GM21576 (cell line): Measurements from ENCODE around the gene TMEM109.
A peak's percentile ranks its signal among the peaks of the same experiment; 100 is the strongest.

Experiments used
- ATAC-seq: cut with Tn5 transposase; IDR thresholded peaks from one replicate; pipeline ENCODE4 v1.9.1; 2021; ENCODE audit warnings: mild to moderate bottlenecking, moderate library complexity; ENCODE audit not compliant: unreplicated experiment

Gene TMEM109, protein sequence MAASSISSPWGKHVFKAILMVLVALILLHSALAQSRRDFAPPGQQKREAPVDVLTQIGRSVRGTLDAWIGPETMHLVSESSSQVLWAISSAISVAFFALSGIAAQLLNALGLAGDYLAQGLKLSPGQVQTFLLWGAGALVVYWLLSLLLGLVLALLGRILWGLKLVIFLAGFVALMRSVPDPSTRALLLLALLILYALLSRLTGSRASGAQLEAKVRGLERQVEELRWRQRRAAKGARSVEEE

DNA sequence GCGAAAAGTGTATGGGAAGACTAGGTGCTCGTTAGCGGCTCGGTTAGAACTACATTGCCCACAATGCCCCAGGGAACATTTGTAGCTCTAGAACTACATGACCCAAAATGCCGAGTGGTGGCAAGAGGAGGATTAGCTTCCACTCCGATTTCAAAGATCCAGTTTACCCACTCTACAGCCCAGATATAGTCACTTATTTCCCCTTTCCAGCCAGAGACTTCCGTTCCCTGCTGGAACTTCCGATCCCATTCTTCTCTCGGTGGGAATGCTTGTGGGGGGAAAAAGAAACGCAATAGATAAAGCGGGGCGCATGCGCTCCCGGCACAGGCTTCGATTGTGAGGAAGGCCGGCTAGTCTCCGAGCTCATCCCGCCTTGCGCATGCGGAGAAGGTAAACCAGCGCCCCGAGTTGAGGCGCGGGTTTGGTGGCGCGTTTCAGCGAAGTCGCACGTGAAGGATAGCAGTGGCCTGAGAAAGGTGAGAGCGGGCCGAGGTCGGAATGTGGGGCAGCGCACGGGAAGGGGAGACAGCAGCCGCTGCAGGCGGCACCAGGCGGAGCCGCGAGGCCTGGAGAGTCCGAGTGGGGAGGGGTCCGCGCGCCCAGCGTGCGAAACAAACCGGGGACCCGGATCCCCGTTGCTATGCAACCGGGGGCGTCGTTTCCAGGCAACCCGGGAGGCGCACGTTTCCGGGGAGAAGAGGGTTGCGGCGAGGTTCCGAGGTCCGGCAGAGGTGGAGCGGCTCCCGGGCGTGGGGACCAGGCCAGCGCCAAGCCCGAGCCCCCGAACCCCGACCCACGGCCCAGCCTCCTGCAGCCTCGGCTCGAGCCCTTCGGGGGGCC is at the start of gene TMEM109:
Gene TMEM109, plus strand, starts transcription at position 366 of the 840 bp plus-strand sequence. CDS start 5,536 bp downstream, outside the sequence.
- peak; percentile 34 for ATAC-seq

DNA sequence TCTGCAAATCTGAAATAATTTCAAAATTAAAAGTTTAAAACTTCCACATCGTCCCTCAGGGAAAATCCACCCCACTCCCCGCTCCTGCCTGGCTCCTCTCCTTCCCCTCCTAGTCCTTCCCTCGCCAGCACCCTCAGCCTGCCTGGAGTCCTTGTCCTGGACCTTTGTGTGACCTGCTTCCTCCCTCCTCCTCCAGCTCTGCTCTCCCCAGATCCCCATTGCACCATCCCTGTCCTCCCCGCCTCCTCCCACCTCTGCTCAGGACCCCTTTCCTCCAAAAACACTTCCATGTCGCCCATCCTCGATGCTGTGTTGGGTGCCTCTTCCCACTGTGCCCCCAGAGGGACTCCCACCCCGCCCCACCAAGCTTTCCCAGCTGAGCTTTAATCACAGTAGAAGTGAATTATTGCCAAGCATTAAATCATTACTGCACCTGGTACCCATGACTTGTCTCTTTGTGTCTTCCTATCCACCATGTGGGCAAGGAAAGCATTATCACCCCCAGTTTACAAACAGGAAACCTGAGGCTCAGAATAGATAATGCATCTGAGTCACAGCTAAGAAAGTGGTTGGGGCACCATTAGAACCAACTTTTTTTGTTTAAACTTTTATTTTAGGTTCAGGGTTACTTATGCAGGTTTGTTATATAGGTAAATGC is 49.0 kb upstream of the TMEM109 start:
- no peak for ATAC-seq

DNA sequence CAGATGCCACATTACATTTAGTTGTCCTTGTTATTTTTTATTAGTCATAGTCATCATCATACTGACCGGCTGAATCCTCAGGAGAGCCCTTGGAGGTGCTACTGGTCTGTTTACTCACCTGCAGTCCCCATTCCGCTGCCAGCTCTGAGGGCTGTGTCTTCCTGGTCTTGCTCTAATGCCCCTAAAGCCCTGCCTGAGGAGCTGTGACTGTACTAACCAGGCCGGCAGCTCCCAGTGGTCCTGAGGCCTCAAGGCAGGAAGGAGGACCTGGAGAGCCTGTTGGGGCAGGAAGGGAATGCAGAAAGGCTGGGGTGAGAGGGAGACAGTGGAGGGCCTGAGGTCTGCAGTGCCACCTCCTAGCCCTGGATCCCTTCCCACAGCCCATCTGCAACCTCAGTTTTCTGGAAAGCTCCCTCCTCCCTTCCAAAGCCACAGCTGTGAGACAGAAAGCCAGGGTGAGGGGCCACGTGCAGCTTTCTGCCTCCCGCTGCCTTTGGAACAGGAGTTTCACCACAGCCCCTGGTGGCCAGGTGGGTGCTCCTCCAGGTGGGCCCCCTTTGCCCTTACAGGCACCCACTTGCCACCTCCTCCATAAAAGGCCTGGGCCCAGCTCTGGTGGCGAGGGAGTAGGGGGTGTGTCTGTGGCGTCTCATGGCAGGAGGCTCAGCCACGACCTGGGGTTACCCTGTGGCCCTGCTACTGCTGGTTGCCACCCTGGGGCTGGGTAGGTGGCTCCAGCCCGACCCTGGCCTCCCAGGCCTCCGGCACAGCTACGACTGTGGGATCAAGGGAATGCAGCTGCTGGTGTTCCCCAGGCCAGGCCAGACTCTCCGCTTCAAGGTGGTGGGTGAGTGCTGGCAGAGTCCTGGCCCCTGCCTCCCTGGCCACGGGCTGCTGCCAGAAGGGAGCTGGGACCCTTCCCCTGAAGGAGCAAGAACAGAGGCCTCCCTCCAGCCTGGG is 46.8 kb upstream of the TMEM109 start, which contains the start of gene ZP1:
Gene ZP1, plus strand, starts transcription at position 632 of the 960 bp plus-strand sequence. Its CDS starts 20 bp downstream, at position 652.
- ATAC-seq = no peak

DNA sequence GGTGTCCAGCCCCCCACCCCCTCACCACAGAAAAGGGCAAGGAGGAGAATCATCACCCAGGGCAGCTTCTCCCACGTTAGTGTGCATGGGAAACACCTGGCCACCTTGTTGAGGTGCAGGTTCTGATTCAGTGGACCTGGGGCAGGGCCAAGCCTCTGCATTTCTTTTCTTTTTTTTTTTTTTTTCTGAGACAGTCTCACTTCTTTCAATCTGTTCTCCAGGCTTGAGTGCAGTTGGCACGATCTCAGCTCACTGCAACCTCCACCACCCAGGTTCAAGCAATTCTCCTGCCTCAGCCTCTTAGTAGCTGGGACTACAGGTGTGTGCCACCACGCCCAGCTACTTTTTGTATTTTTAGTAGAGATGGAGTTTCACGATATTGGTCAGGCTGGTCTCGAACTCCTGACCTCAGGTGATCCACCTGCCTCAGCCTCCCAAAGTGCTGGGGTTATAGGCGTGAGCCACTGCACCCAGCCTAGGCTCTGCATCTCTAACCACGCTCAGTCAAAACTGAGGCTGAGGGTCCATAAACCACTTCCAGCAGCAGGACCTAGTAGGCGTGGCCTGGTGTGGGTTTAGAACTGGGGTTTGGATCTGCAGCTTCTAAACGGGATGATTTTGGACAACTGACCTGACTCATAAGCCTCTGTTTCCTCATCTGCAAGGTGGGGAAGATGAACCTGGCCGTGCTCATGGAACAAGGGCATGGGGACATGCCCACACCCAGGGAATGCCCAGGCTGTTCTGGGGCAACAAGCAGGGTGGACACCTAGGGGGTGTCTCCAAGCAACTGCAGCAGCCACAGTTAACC is 45.9 kb upstream of the TMEM109 start:
- no peak for ATAC-seq

DNA sequence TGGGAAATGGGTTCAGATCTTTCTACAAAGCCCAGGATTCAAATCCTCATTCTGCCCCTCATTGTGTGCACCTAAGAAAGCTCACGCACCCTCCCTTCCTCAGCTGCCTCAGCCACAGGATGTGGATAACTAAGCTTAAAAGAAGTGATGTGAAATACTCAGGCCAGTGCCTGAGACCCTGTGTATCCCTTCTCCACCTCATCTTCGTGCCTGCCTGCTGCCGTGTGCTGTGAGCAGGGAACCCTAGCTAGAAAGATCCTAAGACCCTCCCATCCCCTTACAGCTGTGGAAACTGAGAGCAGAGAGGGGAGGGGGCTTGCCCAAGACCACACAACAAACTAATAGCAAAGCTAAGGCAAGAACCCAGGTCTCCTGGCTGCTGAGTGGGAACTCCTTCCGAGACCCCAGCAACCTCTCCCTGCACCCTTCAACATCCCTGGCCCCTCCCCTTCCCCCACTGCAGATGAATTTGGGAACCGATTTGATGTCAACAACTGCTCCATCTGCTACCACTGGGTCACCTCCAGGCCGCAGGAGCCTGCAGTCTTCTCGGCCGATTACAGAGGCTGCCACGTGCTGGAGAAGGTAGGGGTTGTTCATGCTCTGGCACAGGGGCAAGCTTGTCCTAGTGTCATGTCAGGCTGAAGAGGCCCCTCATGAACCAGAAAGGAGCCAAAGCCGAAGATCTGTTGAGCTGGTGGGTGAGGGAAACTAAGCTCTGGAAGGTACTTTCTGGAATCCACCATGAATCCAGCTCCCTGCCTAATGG is 45.1 kb upstream of the TMEM109 start:
- ATAC-seq = no peak

DNA sequence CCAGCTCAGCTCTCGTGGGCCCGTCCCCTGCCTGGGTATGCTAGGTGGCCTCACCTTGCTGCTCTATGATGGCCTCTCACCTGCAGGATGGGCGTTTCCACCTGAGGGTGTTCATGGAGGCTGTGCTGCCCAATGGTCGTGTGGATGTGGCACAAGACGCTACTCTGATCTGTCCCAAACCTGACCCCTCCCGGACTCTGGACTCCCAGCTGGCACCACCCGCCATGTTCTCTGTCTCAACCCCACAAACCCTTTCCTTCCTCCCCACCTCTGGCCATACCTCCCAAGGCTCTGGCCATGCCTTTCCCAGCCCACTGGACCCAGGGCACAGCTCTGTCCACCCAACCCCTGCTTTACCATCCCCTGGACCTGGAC is 44.5 kb upstream of the TMEM109 start:
- ATAC-seq = no peak

DNA sequence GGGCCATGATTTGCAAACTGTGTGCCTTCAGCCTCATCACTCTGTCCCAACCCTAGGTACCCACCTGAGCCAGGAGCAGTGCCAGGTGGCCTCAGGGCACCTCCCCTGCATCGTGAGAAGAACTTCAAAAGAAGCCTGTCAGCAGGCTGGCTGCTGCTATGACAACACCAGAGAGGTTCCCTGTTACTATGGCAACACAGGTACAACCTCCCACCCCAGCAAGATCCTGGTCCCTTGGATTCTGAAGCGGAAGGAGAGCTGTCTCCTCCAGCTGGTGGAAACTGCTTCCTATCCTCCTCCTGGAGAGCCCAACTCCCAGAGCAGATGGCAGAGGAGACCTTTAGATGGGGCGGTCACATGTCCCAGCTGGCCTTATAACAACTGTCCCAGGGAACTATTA is 43.7 kb upstream of the TMEM109 start:
- ATAC-seq = no peak

DNA sequence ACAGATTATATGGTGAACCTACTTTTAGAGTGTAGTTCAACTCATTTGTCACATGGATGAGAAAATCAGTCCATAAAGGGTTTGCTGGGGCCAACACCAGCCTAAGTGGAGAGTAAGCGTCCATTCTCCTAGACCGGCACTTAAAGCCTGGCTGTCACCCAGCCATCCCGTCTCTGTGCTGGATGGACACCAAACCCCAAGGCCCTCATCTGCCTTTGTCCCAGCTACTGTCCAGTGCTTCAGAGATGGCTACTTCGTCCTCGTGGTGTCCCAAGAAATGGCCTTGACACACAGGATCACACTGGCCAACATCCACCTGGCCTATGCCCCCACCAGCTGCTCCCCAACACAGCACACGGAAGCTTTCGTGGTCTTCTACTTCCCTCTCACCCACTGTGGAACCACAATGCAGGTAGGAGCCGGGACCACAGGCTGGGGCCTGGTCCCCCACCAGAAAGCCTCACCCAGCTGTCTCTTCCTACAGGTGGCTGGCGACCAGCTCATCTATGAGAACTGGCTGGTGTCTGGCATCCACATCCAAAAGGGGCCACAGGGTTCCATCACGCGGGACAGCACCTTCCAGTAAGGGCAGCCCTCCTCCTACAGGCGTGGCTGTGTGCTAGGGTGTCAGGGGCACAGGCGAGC is 43.1 kb upstream of the TMEM109 start:
- ATAC-seq = no peak

DNA sequence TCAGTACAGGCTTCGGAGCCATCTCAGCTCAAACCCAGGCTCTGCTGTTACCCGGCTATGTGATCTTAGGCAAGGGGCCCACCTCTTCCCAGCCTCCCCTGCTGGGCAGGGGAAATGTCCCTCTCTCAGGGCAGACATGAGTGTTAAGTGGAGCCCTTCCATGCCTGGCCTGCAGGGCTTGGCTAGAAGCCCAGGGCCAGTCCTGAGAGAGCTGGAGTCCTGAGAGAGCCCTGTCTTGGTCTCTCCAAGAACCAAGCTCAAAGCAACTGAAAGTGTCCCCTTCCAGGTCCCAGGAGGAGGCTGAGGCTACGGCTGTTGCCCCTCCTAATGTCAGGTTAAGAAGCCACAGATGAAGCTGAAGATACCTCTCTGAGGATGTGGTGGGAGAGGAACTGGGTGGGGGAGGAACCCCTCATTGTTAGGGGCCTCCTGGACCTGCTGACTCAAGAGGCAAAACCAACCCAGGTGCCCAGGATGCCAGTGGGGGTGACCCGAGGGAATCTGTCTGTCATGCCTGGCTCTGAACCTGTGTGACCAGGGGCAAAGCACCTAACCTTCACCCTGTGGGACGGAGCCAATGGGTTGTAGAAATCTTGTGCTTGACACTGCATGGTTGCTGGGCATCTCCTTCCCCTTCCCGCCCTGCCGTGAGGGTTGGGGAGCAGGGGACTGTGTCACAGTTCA is 42.4 kb upstream of the TMEM109 start:
- ATAC-seq = no peak

DNA sequence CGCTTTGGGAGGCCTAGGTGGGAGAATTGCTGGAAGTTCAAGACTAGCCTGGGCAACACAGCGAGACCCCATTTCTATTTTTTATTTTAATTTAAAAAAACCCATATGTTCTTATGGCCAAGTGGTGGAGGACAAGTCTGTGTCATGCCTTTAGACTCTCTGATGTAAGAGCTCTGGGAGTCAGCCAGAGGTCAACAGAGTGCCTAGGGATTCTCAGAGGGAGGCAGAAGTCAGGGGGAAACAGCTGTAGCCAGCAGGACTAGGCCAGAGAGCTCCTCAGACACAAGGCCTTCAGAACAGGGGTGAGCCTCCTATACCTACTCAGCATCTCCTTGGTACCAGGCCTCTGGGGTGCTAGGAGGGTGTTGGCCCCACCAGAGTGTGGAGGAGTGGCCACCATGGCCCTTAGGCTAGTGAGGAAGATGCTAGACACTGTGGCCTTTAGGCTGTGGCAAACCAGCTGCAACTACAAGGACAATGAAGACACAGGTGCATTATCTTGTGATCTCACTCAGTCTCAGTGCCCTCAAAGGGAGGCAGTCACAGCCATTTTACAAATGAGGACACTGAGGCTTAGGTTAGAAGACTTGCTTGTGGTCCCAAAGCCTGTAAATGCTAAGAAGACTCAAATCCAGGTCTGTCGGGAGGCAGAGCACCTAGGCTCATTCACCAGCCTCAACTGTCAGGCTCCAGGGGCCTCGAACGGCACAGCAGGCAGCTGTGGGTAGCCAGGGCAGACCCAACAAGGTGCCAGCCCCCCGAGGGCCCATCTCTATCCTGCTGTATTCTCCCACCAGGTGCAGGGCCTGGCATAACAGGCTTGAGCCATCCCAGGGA is 41.6 kb upstream of the TMEM109 start:
- no peak for ATAC-seq

DNA sequence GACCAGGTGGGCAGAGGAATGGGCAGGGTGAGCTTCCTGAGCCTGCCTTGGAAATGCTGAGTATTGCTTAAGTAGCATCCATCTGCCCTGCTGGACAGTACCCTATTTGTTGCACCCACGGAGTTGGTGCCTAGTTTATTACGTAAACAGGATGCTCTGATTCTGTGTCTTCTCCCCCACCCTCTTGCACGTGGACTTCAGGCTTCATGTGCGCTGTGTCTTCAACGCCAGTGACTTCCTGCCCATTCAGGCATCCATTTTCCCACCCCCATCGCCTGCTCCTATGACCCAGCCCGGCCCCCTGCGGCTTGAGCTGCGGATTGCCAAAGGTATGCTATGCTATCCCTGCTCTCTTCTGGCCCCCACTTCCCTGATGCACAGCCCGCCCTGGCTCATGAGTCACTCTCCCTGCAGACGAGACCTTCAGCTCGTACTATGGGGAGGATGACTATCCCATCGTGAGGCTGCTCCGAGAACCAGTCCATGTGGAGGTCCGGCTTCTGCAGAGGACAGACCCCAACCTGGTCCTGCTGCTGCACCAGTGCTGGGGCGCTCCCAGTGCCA is 40.9 kb upstream of the TMEM109 start:
- no peak for ATAC-seq

DNA sequence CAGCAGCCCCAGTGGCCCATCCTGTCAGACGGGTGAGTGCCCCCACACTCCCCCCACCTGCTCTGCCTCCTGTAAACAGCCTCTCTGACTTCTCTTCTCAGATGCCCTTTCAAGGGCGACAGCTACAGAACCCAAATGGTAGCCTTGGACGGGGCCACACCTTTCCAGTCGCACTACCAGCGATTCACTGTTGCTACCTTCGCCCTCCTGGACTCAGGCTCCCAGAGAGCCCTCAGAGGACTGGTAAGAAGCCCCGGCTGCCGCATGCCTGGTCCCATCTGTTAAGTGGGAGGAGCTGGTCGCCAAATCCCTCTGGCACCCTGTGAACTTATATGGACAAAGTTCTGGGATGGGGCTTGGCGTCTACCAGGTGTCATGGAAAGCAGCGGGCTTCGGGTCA is 40.4 kb upstream of the TMEM109 start:
- ATAC-seq = no peak

DNA sequence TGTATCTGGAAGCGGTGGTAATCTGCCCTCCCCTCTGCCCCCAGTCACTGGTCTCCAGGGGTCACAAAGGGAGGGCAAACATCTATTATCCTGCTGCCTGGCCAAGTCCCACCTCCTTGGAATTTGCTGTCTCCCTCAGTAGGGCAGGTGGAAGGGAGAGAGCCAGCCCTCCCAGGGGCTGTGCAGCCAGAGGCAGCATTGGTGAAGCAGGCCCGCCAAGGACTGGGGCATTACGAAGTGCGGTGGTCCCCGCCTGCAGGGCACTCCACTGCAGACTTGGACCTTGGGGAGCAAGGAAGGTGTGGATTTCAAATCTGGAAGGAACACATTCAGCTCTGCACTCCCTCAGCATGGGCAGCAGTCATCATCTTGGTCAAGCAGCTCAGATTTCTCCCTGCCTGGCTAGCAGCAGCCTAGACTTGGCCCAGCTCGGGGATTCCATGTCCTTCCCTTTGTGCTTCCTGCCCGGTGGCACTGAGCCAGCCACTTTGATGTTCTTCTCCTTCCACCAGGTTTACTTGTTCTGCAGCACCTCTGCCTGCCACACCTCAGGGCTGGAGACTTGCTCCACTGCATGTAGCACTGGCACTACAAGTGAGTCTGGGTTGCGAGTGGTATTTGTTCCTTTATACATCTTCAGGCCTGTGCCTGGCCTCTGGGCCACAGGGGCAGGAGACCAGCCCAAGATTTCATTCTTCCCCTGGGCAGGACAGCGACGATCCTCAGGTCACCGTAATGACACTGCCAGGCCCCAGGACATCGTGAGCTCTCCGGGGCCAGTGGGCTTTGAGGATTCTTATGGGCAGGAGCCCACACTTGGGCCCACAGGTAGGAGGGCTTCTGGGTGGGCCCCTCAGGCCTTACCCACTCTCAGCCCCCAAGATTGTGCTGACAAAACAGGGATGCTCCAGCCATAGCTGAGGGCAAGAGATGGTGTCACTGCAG is 39.3 kb upstream of the TMEM109 start:
- ATAC-seq = no peak

DNA sequence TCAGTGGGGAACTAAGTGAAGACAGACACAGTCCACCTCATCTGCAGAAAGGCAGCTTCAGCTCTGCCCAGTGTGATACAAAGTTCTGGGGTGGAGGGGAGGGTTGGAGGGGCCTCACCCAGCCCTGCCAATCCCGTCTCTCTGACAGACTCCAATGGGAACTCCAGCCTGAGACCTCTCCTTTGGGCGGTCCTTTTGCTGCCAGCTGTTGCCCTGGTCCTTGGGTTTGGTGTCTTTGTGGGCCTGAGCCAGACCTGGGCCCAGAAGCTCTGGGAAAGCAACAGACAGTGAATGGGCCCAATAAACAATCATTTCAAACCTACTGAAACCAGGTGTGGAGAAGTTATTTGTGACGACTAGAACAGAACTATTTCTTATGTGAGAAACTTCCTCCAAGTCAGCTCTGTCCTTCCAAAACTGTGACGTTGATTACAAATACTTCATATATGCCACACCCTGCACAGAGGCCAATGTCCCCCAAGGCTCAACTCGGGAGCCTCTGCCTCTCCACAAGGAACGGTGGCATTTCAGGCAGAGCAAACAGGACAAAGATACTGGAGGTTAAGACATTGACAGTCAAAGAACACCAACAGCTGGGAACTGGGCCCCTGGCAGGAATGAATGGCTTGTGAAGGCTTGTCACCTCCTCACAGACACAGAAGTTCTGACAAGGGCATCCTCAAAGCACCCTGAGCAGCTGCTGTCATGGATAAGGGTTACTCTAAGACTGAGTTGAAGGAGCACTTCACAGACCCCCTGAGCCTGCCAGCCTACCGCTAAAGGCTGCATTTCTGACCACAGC is 38.4 kb upstream of the TMEM109 start:
- ATAC-seq = no peak

DNA sequence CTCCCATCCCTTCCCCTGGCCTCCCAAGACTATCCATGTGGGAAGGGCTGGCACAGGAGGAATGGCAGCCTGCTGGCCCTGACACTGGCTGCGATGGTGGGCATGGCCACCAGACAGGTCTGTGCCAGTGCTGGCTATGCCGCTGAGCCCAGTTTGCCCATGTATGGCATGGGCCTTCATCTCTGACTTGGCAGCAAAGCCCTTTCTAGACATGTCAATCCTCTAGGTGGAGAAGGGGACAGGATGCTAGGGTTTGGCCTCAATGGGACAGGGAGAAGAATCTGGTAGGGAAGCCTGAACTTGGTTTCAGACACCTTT is 37.8 kb upstream of the TMEM109 start:
- no peak for ATAC-seq
